NCI-H2227 treated with DMSO at 0.1 percent for 48 hours (cell line): ENCODE results near the gene RCAN2.
"Not testable (repeated sequence)": the region's sequence is repeated elsewhere in the genome, so short reads cannot be mapped to it uniquely, and the experiment has no call there.

Experiments used
- DNase-seq: peaks from one replicate; lab custom pipeline; 2025; lab: John Stamatoyannopoulos, UW

Gene RCAN2

GRCh38 chr6:46333481-46333880 is 157.8 kb downstream of the RCAN2 start:
- no peak for DNase-seq

GRCh38 chr6:46332448-46332847 is 158.8 kb downstream of the RCAN2 start:
- DNase-seq = not testable (repeated sequence)

GRCh38 chr6:46331461-46331860 is 159.8 kb downstream of the RCAN2 start:
- no peak for DNase-seq

GRCh38 chr6:46329568-46329967 is 161.7 kb downstream of the RCAN2 start:
- DNase-seq = no peak

- no peak for DNase-seq
Measured at GRCh38 chr6:46327779-46328178, 163.5 kb downstream of the RCAN2 start.

GRCh38 chr6:46325561-46326530 is 165.4 kb downstream of the RCAN2 start:
- DNase-seq = peak; percentile 97

- no peak for DNase-seq
Measured at GRCh38 chr6:46324706-46325105, 166.5 kb downstream of the RCAN2 start.

- no peak for DNase-seq
Measured at GRCh38 chr6:46323966-46324622, 167.2 kb downstream of the RCAN2 start.

- no peak for DNase-seq
Measured at GRCh38 chr6:46323312-46323965, 167.8 kb downstream of the RCAN2 start.

- no peak for DNase-seq
Measured at GRCh38 chr6:46320505-46320904, 170.7 kb downstream of the RCAN2 start.

GRCh38 chr6:46315589-46315988 is 175.7 kb downstream of the RCAN2 start:
- no peak for DNase-seq

- no peak for DNase-seq
Measured at GRCh38 chr6:46312654-46313053, 178.6 kb downstream of the RCAN2 start.

- no peak for DNase-seq
Measured at GRCh38 chr6:46310196-46310595, 181.1 kb downstream of the RCAN2 start.

- no peak for DNase-seq
Measured at GRCh38 chr6:46306431-46306830, 184.8 kb downstream of the RCAN2 start.

- no peak for DNase-seq
Measured at GRCh38 chr6:46305833-46306232, 185.4 kb downstream of the RCAN2 start.

GRCh38 chr6:46305236-46305635 is 186.0 kb downstream of the RCAN2 start:
- DNase-seq = no peak

- no peak for DNase-seq
Measured at GRCh38 chr6:46302816-46303215, 188.4 kb downstream of the RCAN2 start.

- DNase-seq = no peak
Measured at GRCh38 chr6:46302176-46302575, 189.1 kb downstream of the RCAN2 start.

- no peak for DNase-seq
Measured at GRCh38 chr6:46299253-46299652, 192.0 kb downstream of the RCAN2 start.

- no peak for DNase-seq
Measured at GRCh38 chr6:46296586-46296985, 194.7 kb downstream of the RCAN2 start.

- DNase-seq = no peak
Measured at GRCh38 chr6:46293641-46294316, 197.5 kb downstream of the RCAN2 start.

- DNase-seq = no peak
Measured at GRCh38 chr6:46291880-46292279, 199.4 kb downstream of the RCAN2 start.
